HG03175 (cell line): Measurements from ENCODE around the gene C1QTNF9B.
"Not testable (repeated sequence)": the region's sequence is repeated elsewhere in the genome, so short reads cannot be mapped to it uniquely, and the experiment has no call there.

ENCODE experiments used
- ATAC-seq: cut with Tn5 transposase; IDR thresholded peaks from one replicate; pipeline ENCODE4 v1.9.1; 2021; ENCODE audit warnings: mild to moderate bottlenecking, moderate library complexity; ENCODE audit not compliant: unreplicated experiment

The C1QTNF9B gene

GRCh38 chr13:23897452-23897919 is at the start of gene C1QTNF9B:
Gene C1QTNF9B (minus strand): TSS chr13:23897502.
- not testable (repeated sequence) for ATAC-seq

DNA sequence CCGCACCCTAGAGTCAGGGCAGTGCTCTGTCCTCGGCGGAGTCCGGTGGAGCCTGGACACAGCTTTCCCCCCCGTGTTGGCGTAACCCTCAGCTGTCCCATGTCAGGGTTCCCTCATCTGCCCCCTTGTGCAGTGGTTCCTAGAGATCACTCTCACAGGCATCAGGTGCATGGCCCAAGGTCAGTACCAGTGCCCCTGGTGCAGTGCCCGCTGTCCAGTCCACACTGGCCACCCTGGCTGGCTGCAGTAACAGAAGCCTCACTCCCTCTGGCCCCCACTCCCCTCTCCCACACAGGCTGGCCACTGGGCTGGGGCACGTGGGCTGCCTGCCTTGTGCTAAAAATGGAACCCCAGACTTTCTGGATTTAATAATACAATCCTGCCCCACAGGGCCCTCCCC is 49.6 kb upstream of the C1QTNF9B start:
- ATAC-seq, result no peak

DNA sequence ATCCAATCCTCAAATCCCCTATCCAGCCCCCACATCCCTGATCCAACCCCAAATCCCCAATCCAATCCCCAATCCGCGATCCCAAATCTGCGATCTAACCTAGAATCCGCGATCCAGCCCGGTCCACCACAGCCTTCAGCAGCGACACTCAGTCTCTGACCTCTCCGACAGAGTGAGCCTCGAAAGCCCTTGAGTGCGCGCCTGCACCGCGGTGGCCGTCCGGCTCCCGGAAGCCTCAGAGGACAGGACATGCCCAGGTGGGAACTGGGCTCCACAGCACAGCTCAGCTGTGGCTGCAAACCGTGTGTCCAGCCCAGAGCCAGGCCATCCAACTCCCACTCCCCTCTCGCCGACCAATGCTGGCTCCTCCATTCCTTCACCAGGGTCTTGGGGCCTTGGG is 48.8 kb upstream of the C1QTNF9B start:
- no peak for ATAC-seq

- no peak for ATAC-seq
Measured at GRCh38 chr13:23945612-23946011, 48.3 kb upstream of the C1QTNF9B start.

DNA sequence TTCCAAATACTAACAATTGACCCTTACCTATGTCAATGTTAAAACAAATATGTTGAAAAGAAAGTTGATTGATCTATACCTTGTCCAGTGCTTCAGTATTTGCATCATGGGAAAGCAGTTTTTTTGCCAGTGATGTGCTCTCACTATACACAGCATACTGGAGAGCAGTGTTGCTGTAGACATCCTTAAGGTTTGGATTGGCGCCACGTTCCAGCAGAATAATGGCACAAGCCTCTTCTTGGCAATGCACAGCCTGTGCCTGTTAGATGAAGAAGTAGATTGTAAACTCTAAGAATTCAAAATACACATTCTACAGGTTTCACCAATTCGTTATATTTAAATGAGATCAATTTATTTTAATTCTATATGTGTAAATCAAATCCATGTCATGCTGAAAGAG is 43.9 kb upstream of the C1QTNF9B start:
- ATAC-seq, result no peak

DNA sequence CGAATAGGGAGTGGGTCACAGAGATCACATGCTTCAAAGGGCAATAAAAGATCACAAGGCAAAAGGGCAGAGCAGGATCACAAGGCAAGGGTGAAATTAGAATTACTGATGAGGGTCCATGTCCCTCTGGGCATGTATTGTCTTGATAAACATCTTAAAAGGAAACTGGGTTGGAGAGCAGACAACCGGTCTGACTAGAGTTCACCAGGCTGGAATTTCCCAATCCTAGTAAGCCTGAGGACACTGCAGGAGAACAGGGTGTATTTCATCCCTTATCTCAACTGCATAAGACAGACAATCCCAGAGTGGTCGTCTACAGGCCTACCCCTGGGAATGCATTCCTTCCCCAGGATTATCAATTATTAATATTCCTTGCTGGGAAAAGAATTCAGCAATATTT is 42.4 kb upstream of the C1QTNF9B start:
- ATAC-seq, result not testable (repeated sequence)

DNA sequence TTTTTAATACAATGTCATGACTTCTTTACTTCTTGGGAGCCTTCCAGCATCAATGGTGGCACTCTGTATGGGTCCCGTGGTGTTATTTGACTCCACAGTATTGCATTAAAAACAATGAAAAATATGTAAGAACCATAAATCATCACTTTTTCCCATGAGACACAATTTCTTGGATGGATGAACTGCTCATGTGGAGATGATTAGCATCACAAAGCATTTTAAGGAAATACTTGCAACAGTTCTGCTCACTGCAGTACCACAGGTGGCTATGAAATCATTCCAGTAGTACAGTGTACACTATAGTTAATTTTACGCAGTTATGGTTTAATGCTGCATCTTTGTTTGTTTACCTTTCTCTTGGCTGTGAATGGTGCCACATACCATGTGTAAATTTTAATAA is 37.2 kb upstream of the C1QTNF9B start:
- ATAC-seq, result no peak

- no peak for ATAC-seq
Measured at GRCh38 chr13:23928985-23929384, 31.7 kb upstream of the C1QTNF9B start.

DNA sequence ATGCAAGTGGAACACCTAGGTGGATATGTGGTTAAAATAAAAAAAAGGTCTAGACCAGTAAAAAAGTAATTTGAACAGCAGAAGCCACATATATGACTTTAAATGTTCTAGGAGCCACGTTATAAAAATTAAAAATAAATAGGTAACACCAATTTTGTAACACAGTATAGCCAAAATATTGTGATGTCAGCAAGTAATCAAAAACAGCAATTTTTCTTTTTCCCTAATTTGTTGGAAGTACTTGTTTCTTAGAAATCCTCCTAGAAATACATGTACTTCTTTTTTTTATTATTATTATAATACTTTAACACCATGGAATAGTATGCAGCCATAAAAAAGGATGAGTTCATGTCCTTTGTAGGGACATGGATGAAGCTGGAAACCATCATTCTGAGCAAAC is 25.7 kb upstream of the C1QTNF9B start:
- ATAC-seq, result no peak

DNA sequence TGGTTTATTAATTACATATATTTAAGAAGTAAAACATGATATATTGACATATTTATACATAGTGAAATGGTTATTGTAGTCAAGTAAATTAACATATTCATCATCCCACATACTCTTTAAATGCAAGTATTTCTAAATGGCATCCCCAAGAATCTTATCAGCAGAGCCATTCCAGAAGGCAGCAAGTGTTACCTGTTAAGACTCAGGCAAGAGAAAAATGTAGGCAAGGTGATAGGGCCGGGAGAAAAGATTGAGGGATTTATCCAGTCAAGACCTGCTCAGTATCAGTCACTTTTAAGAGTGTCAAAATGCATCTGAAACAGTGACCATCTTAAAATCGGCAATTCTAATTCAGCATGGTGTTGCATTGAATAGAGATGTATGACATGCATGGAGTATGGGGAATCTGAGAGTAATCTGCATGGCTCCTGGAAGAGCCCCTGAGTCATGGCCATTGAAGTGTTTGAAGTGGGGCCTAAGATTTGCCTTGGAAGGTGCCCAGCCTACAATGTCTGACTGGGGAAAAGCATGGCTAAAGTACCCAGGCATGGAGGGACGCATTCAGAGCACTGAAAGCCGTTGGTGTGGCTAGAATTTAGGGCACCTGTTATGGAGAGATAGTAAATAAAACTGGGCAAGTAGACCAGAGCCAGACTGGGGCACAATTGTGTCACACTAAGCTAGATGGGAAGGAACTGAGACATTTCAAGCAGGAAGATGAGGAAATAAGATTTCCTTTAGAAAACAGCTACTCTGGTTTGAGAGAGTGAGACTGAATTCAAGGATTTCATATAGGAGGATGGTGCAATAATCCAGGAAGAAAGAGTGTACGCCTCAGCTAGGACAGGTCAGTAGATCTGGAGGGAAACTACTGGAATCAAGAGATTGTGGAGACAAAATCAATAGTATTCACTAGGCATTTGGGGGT is 25.0 kb upstream of the C1QTNF9B start:
- no peak for ATAC-seq

DNA sequence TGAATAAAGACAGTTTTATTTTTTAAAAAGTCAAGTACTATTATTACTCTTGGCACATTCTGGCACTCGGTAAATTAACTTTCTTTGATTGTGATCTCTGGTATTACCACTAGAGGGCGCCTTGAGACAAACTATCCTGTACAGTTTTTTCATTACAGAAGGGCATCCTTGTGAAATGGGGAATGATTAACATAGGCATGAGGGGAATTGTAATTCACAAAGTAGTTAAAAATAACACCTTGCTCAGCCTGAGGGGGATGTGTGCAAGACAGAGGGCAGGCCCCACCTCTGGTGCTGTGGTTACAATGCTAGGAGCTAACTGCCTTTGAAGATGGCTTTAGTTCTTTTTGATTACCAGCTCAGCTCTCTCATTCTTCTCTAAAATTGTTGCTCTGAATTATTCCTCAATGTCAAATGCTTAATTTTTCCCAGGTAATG is 24.2 kb upstream of the C1QTNF9B start:
- no peak for ATAC-seq

- ATAC-seq, result no peak
Measured at GRCh38 chr13:23919006-23919405, 21.7 kb upstream of the C1QTNF9B start.

DNA sequence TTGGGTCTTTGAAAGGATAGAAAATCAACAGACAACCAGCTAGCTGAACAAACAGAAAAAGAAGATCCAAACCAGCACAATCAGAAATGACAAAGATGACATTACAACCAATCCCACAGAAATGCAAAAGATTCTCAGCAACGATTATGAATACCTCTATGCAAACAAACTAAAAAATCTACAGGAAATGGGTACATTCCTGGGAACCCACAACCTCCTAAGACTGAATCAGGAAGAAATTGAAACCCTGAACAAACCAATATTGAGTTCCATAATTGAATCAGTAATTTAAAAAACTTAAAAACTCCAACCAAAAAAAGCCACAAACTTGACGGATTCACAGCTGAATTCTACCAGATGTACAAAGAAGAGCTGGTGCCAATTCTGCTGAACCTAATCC is 20.9 kb upstream of the C1QTNF9B start:
- ATAC-seq, result no peak

GRCh38 chr13:23915308-23915707 is 18.0 kb upstream of the C1QTNF9B start:
- ATAC-seq, result no peak

- no peak for ATAC-seq
Measured at GRCh38 chr13:23912469-23912868, 15.2 kb upstream of the C1QTNF9B start.

DNA sequence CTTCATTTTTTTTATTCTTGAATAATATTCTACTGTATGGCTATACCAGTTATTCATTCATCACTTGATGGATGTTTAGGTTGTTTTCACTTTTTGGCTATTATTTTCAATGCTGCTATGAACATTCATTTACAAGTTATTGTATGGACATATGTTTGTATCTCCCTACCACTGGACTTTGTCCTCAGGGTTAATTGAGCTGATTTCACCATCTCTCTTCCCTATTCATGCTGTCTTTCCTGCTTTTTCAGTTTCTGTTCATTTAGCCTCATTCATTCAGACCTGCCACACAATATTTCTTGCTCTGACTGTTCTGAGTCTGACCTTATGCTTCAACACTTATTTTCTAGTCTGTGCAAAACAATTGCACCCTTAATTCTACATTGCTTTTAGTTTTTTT is 12.3 kb upstream of the C1QTNF9B start:
- ATAC-seq, result no peak

DNA sequence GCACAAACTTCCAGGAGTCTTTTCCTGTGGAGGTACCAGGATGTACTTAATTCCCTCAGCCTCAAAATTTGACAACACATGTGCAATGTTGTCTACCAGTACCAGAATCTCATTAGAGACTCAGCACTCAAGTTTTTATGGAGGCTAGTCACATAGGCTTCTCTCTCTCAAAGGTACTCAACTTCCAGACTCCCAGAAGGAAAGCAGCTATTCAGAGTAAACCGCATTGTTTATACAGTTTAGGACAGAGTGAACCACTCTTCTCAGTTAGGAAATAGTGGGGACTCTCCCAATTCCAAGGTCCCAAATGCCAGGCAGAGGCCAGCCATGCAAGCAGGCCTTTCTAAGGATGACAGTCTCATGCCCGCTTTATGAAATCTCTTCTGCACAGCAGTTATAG is 8.5 kb upstream of the C1QTNF9B start:
- ATAC-seq, result no peak

DNA sequence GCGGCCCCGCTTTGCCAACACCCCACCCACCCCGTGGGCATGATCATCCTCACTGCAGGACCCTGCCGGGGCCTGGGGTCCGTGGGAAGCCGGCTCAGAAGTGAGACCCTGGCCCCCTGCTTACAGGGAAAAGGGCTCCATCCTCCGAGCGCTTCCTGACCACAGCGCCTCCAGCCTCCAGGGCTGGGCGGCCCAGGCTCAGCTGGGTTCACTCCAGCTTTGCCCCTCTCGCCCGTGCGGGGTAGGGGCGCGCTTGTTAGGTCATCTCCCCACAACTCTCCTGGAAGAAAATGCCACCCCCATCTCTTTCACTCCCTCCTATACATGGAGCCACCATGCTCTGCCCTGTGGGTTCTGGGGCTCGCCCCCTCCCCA is 6.6 kb upstream of the C1QTNF9B start:
- no peak for ATAC-seq

GRCh38 chr13:23902975-23903905 is 5.9 kb upstream of the C1QTNF9B start:
- no peak for ATAC-seq

DNA sequence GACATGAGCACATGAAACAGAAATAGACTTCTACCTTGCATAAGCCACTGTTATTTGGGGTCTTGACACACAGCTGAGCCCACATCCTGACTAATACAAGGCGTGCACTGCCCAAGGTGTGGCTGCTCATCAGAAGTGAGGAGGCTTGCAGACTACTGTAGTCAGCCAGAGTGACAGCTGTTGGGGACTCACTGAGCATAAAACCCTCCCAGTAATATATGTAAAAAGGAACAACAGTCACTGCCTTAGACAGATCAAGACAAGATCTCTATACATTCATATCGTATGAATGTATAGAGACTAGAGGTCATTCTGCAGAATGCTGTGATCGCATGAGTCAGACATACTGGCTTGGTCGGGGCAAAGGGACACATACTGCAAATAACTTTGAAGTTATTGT is 4.1 kb upstream of the C1QTNF9B start:
- no peak for ATAC-seq

GRCh38 chr13:23899555-23899954 is 2.3 kb upstream of the C1QTNF9B start:
- ATAC-seq, result no peak

DNA sequence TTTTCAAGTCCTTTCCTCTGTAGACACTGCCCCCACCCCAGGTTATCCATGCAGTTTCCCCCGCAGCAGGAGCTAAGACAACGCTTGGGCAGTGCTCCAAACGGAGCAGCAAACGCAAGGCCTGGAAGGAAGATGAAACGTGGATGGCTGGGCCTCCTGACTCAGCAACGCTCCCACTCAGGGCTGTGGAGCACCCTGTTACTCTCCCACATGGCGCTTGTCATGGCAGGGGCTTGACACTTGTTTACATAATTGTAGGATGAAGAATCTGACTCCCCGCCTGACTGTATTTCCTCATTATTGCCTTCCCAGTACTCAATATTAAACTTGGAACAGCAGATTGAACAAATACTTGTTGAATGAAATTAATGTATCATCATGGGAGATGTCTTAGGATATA is 799 bp upstream of the C1QTNF9B start:
- ATAC-seq, result no peak
